GM21576 (cell line): Measurements from ENCODE around the gene EPHA2.

Source experiments
- ATAC-seq: cut with Tn5 transposase; IDR thresholded peaks from one replicate; pipeline ENCODE4 v1.9.1; 2021; ENCODE audit warnings: mild to moderate bottlenecking, moderate library complexity; ENCODE audit not compliant: unreplicated experiment

Gene EPHA2

DNA sequence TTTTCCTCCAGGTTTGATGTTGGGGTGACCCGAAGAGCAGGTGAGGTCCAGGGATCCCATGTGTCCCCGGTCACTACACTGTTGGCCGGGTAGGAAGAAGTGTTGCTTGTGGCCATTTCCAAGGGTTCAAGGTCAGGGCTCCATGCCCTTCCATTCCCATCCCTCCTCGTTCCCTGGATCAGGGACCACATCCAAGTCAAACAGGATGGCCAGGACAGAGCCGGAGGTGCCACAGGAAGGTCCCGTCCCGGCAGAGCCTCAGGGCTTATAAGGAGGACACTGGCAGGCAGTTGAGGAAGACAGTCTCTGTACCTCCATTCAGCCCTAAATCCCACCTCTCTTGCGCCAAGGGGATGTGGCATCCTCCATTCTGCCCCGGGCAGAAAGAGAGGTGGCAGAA, 60.4 kb downstream of the EPHA2 start:
- ATAC-seq, result no peak

DNA sequence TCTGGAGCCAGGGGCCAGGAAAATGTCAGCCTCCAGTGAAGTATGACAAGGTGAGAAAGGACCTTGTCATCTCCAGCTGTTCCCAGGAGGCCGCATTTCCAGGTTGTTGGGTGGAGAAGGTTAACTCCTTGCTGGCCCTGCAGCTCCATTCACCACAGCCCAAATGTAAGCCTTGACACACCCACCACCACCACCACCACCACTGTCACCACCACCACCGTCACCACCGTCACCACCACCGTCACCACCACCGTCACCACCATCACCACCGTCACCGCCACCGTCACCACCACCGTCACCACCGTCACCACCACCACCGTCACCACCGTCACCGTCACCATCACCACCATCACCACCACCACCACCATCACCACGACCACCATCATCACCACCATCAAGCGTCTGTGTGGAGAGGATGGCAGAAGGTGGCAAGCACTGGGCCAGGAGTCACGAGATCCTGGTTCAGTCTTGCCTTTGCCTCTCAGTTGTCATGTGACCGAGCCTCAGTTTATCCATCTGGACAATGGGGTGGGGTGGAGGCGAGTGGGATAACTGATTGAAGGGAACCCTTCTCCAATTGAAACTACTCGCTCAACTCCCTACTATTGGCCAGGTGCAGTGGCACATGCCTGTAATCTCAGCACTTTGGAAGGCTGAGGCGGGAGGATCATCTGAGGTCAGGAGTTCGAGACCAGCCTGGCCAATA, 61.3 kb downstream of the EPHA2 start:
- ATAC-seq, result no peak

DNA sequence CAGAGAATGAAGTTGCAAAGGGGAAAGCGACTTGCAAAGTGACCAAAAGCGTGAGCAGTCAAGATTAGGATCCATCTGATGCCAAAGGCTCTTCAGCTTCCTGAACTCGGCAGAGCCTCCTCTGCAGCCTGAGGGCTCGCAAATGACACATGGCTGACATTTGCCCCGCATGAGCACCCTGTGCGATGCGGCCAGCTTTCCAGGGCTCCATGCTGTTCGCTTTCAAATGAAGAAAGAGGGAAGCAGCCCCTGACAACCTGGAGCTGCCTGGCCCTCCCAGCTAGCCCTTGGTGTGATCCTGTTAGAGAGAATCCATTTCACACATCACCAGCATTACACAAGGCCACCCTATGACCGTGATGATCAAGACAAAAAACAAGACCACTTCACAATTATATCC, 62.3 kb downstream of the EPHA2 start:
- no peak for ATAC-seq

DNA sequence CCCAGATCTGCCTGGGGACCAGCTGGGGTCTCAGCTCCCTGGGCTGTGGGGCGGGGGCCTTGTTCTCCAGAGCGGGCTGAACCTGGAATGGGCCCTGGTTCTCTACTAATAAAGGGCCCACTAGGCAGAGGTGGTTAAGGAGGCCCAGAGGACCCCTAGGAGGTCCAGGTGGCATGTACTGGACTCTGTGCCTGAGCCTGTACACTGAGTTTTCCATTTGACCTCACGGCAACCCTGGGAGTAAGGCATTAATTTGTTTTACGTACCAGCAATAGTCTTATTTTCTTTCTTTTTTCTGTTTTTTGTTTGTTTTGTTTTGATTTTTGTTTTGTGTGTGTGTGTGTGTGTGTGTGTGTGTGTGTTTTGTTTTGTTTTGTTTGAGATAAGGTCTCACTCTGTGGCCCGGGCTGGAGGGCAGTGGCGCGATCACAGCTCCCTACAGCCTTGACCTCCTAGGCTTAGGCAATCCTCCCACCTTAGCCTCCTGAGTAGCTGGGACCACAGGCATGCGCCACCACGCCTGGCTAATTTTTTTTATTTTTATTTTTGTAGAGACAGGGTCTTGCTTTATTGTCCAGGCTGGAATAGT, 62.9 kb downstream of the EPHA2 start:
- no peak for ATAC-seq

DNA sequence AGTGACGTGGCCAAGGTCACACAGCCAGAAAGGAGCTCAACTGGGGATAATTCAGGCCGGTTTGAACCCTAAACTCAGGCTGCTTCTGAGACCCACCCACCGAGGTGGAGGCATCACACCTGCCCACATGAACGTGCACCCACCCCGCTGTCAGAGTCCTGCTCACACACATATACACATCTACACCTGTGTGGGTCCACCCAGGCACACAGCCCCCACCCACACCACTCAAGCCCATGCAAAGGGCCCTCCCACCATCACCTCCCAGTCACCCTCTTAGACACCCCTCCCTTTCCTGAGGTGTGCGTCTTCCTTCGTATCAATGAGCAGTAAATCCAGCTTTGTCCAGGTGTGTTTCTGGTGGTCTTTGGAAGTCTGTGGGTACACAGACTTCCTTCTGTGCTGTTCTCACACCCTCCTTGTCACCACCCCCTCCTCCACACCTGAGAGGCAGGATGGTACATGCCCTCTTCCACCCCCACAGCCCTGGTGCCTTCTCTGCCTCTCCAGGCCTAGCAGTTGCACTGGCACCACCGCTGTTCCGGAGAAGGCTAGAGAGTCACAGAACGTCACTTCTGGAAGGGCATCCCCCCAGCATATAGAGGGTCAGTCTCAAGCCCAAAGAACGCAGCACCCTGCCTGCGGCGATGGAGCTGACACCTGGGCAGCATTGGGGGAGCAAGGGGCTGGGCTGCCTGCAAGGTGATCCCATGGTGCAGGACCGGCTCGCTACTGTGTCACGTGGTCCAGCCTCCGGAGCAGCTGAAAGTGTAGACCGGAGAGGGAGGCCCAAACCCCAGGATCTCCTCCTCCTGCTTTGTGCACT, 63.6 kb downstream of the EPHA2 start:
- ATAC-seq, result no peak

DNA sequence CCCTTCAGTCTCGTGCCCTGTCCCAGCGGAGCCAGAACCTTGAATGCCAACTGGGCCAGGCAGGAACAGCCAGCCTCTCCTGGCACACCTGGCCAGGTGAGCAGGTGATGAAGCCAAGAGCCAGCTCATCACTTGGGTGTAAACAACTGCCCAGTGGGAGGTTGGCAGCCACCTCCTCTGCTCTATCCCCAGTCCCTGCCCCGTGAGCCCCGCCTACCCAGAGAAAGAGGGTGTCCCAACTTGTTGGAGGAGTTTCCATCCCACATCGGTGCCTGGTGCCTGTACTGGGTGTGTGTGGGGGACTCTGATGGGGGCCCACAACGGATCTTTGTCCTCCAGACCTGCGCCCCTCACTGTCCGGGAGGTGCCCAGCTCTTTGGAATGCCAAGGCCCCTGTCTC, 64.6 kb downstream of the EPHA2 start:
- no peak for ATAC-seq

DNA sequence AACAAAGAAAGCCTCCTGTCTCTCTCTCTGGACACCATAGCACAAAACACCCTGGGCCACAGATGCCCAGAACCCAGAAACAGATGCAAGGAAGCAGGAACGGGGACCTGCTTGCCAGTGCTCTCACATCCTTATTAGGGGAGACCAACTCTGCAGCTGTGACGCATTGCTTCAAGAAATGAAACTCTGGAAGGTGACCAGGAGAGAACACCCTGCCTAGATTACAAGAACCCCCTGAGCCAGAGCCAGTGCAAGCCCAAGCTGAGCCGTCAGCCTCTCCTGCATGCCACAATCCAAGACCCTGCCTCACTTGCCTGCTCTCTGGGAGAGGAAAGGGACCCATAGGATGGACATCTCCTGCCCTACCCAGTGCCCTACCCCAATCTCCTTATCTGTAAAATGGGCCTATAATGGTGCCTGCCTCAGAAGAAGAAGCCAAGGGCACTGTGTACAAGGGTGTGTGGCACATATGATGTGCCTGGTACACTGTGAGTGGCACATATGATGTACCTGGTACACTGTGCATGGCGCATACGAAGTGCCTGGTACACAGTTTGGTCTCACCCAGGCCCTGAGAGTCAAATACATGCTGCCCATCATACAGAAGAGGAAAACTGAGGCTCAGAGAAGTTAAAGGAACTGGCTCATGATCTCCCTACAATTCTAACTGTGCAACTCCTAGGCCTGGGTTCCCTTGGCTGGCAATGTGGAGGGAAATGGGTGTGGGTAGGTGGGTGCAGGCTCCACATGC, 65.6 kb downstream of the EPHA2 start:
- ATAC-seq, result no peak

DNA sequence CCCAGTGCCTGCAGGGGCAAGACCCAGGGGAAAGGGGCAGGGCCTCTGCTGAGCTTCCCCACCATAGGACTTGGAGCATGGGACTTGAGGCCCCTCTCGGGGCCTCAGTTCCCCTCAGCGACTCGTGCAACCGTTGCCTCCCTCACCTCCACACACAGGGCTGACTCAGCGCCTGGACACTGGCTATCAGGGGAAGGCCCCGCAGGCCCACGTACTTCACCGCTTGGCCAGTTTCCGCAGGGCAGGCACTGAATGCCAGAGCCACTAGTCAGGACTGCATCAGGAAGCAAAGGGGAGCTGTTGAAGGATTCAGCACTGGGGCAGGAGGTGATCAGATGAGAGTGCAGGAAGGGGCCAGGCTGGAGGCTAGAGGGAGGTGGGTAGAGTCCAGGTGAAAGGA, 66.9 kb downstream of the EPHA2 start:
- ATAC-seq, result no peak

DNA sequence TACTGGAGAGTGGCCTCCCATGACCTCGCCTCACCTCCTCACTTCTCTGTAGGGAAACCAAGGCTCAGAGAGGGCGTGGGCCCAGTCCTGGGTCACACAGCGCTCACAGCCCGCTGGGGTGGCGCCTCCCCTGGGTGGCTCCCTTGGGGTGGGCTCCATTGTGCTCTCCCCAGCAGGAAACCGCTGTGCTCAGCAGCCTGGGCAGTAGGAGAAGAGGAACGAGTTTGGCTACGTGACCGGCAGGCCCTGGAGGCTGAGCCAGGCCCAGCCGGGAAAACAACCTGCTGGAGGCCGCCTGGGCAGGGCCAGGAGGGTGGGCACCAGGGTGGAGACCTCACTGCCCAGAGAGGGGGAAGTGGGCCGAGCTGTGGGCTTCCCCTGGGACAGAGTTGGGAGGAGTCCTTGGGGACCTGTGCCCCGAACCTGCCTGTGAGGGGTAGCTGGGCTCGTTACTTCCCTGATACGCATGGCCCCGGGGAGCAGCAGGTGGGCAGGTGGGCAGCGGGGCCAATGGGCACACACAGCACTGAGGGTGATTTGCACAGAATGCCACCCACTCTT, 67.4 kb downstream of the EPHA2 start:
- no peak for ATAC-seq

DNA sequence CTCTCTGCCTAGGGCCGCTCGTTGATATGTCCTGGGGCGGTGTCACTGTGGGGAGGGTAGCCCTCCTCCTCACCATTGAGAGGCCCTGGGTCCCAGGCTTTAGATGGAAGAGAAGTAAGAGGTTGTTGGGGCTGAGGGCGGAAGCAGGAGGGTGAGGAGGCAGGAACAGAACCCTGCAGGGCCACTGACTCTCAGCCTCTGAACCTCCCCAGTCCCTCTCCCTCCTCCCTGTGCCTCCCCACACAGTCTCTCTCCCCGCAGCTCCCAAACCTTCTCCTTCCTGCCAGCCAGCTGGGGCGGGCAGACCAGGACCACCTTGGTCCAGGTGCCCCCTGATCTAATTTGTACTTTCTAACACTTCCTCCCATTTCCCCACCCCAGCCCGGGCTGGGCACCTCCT, 68.1 kb downstream of the EPHA2 start:
- ATAC-seq, result no peak

DNA sequence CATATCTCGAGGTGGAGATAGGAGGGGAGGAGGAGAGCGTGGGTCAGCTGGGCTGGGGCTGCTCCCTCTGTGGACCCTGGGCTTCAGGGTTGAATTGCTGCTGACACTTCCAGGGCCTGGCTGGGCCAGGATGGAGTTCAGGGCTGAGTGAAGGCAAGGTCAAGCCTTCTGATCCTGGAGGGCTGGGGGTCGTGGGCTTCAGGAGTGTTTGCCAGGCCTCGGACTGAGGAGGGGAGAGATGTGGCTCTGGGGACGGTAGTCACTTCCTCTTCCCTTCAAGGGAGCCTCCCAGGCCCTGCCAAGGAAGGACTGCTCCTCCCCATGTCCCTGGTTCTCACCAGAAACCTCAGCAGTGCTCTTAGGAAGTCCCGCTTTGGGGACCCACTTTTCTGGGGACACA, 70.3 kb downstream of the EPHA2 start:
- ATAC-seq, result no peak

DNA sequence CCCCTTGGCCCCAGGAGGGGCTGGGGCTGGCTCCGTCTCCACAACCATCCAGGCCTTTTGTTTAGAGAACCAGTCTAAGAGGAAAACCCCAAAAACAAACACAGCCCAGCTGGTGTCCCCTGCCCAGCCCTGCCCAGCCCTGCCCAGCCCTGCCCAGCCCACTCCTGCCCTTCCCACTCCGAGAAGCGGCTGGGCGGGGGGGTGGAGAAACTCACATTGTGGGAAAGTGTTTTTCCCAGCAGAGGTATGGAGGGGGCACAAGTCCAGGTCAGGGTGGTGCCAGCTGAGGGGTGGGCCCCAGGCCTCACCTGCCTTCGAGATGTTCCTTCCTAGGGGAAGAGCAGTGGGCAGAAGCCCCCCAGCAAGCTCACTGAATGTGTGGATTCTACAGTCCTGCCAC, 72.4 kb downstream of the EPHA2 start:
- ATAC-seq, result no peak

DNA sequence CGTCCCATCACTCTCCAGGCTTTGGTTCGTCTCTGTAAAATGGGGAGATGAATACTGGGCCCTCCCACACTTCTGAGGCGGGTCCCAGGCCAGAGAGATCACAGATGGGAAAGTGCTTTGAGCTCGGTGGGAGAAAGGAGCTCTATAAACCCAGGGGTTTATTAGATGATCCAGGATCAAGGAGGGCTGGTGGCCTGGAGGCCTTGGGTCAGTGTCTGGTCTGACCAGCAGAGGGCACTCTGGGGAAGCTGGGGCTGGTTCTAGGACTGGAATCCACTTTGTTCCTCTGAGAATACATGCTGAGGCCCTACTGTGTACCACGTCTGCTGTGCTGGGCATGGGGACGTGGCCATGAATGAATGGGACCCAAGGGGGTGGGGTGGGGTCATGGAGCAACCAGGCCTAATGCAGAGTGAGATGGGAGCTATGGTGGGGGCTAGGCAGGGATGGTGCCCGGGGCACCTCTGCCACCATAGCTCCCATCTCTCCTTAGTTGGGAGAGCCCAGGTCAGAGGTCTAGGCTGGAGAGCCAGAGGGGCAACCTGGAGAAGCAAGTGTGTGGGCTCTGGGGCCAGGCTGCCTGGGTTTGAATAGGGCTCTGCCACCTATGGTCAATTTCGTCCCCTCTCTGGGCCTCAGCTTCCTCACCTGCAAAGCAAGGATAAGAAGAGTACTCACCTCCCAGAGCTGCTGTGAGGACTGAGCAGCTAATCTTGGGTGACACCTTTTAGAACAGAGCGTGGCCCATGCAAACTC, 73.4 kb downstream of the EPHA2 start:
- no peak for ATAC-seq

DNA sequence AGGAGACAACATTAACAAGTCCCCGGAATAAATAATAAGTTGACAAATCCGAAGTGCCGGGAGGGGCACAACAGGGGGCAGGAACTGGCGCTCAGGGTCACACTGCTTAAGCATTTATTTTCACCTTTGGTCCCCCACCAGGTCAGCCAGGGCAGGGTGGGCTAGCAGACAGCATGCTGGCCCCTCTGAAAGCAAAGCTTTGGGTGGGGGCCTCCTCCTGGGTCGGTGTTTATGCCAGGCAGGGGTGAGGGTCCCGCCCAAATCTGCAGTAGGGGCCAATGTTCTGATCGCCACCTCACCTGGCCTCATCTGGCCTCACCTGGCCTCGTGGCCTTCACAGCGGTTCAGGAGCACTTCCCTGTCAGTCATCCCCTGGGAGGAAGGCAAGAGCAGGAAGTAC, 74.2 kb downstream of the EPHA2 start:
- ATAC-seq, result no peak

DNA sequence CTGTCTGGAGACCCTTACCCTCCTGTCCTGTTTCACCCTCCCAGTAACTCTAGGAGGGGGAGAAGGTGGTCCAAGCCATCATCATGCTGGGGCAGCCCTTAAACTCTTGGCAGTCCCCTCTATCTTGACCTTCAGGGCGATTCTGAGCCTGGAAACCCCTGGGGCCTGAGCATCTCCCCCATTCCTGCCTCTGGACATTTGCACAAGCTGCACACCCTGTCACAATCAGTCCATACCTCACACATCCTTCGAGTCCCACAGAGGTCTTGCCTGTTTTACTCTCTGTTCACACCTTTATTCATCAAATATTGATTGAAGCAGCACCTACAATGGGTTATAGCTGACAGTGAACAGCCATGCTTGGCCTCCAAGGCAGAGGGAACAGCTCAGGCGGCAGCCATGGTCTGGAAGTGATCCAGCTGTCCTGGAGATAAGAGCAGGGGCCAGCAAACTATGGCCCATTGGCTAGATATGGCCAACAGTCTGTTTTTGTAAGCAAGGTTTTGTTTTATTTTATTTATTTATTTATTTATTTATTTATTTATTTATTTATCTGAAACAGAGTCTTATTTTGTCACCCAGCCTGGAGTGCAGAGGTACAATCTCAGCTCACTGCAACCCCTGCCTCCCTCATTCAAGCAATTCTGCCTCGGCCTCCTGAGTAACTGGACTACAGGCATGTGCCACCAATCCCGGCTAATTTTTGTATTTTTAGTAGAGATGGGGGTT, 75.3 kb downstream of the EPHA2 start:
- no peak for ATAC-seq

DNA sequence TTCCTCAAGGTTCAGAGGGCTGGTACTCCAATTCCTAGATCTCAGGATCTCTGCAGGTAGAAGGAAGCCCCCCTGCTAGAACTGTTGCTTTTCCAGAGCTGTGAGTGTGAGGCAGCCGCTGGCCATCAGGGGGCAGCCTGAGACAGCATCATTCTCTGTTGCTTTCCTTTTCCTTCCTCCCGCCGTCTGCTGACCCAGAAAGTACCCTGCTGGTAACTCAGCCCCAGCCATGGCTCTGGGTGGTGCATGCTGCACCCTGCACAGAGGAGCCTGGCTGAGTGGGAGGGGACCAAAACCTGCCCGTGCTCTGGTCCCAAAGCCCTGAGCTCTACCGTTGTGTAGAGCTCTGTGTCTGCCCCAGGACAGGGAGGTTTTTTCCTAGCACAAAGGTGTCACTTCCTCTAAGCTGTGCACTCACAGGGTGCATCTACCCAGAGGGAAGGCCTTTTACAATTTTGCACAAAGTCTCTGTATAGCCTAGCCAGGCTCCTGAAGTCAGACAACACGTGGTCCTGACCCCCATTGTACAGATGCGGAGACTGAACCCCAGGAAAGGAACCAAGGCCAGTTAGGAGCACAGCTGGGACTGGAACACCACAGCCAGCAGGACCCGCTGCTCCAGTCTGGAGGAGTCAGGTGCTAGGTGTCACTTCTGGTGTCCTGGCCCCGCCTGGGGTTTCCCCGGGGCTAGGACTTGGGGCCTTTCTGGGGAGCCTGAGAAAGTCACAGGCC, 76.8 kb downstream of the EPHA2 start:
- ATAC-seq, result peak; percentile 52

DNA sequence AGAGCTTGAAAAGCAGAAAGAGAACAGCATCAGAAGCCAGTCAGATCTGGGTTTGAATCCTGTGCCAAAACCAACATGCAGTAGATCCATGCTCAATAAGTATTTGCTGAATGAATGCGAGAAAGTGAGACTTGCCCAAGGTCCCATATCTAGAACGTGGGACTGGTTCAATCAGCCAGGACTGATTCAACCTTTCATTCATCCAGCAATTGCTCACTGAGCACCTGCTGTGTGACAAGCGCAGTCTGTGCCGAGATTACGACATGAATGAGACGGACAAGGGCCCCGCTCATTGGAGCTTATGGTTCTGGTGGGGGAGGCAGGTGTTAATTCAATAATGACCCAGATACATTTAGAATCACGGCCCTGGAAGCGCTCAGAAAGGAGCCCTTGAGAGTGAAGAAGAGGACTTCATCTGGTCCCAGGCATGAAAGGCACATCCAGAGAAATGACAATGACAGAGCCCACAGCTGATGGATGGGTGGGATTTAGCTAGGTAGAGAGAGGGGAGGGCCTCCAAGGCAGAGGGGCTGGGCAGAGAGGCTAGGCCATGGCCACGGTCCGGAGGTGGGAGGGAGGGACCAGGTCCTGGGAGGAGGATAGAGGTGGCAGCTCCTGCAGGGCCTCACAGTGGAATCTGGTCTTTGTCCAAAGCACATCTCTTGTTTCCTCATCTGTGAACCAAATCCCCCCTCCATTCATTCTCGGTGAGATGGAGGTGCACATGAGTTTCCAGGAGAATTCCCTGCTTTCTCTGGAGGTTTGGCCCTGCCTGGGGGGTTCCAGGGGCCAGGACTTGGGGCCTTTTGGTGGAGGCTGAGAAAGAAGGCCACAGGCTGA, 78.2 kb downstream of the EPHA2 start:
- no peak for ATAC-seq

DNA sequence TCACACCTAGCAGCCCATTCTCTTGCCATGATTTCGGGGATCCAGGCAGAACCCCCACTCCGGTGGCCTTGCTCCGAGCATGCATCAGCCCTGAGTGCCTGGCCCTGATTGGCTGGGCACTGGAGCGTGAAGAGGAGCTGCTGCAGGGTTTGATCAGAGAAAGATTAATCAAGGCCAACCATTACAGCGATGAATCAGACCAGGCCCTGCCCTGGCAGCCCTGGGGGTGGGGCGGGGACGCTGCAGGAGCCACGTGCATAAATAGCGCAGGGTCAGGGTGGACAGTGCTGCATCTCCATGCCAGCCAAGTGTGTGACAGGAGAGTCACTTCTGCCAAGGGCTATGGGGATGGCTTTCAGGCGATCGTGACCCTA, 79.0 kb downstream of the EPHA2 start:
- no peak for ATAC-seq
